GM04504 (cell line): ENCODE results near the gene SH3D19.
"Not testable (repeated sequence)": the region's sequence is repeated elsewhere in the genome, so short reads cannot be mapped to it uniquely, and the experiment has no call there.

Experiments used
- DNase-seq: peaks from one replicate; pipeline ENCODE4 v3.0.0-alpha.2; 2012; ENCODE audit warnings: low read depth

The SH3D19 gene

DNA sequence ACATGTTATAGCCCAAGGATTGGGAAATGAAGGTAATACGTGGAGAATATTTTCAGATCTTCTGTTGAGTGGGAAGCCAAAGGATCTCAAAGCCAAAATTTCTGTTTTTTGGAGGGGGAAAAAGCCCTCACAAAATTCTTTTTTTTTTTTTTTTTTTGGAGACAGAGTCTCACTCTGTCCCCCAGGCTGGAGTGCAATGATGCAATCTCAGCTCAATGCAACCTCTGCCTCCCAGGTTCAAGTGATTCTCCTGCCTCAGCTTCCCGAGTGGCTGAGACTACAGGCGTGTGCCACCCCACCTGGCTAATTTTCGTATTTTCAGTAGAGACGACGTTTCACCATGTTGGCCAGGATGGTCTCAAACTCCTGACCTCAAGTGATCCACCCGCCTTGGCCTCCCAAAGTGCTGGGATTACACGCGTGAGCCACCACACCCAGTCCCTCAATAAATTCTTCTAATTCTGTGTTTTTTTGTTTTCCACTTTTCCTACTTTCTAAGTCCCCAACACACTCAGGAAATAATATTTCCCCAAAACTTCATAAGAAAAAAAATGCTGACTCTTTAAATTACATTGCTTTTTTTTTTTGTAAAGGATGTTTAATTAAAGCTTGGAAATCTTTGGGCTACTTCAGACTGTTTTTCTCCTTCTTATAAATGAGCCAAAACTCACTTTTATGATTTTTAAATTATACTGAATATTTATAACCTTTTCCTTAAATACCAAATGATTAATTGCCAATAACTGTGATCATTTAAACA lies 174.4 kb downstream of the SH3D19 start:
- no peak for DNase-seq

DNA sequence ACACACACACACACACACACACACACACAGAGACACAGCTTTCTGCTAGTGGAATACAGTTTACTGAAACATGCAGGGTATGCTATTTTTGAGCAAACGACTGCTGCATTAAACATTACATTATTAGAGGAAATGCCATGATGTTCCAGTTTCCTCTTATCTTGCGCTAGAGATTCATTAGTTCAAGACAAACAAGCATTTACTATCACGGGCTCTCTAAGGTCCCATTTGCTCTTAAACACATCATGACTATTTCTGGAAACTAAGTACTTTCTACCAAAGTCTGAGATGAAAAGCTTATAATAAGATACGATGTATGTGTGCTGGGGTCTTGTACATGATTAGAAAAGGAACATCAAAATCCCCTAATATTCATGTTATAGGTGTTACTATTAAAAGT lies 177.1 kb downstream of the SH3D19 start:
- no peak for DNase-seq

DNA sequence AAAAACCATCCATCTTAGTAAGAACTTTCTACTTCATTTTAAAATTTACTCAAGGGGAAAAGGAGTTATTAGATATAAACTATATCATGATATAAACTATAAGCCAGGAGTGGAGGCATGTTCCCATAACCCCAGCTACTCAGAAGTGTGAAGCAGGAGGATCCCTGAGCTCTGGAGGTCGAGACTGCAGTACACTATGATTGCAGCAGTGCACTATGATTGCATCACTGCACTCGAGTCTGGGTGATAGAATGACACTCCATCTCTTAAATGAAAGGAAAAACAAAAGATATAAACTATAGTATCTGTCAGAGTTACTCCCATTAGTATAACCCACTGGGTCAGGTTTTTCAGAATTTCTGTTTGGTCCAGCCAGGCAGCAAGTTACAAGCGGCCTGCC lies 178.4 kb downstream of the SH3D19 start:
- DNase-seq, result no peak

GRCh38 chr4:151144329-151145072 lies 180.9 kb downstream of the SH3D19 start:
- no peak for DNase-seq

GRCh38 chr4:151143811-151144210 lies 181.6 kb downstream of the SH3D19 start:
- DNase-seq, result no peak

DNA sequence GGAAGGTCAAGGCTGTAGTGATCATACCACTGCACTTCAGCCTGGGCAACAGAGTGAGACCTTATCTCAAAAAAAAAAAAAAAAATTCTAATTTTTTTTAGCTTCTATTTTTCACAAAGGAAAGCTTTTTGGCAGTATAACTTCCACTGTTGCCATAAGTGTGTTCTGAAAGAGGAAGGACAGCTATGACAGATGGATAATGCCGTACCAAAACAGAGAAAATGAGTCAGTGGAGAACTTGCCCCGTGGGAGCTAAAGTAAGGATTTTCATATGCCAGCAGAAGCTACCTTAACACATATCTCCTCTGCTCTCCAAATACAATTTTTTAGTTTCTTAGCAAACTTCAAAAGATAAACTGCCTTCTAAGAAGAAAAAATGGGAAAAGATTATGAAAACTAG lies 182.2 kb downstream of the SH3D19 start:
- no peak for DNase-seq

- DNase-seq, result no peak
Measured at GRCh38 chr4:151142758-151143157, 182.6 kb downstream of the SH3D19 start.

- no peak for DNase-seq
Measured at GRCh38 chr4:151139814-151140213, 185.6 kb downstream of the SH3D19 start.

GRCh38 chr4:151136048-151136447 lies 189.4 kb downstream of the SH3D19 start:
- DNase-seq, result not testable (repeated sequence)

DNA sequence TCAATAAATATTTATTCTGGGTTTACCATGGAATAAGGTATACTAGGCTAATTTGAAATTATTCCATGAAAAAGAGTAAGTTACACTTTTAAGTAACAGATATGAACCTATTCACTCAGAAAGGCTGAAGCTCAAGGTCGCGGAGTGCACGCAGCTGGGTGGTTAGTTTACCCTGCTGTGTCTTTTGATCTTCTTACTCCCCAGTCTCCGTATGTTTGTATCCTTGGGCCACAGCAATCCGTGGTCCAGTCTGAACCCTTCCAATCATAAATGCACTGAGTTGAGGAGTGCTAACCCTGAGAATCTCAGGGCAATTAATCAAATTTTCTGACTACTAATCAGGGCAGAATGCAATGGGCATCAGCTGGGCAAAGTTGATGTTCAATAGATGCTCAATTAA lies 192.1 kb downstream of the SH3D19 start:
- no peak for DNase-seq

GRCh38 chr4:151129796-151130195 lies 195.6 kb downstream of the SH3D19 start:
- no peak for DNase-seq

DNA sequence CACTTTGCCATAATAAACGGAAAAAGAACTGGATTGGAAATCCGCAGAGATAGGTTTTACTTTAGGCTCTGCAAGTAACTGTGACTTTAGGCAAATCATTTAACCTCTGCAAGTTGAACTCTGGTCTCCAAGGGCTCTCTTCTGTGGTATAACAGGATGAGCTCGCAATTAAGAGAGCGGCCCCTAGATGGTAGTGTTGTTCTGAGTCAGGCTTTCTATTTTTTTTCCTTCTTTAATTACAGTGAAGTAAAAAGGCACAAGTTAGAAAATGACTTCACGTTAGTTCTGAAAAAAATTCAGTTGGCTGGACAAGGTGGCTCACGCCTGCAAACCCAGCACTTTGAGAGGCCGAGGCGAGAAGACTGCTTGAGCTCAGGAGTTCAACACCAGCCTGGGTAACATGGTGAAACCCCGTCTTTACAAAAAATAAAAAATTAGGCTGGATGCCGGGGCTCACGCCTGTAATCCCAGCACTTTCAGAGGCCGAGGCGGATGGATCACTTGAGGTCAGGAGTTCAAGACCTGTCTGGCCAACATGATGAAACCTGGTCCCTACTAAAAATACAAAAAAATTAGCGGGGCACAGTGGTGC lies 207.9 kb downstream of the SH3D19 start:
- DNase-seq, result peak; percentile 39

- no peak for DNase-seq
Measured at GRCh38 chr4:151114986-151115385, 210.4 kb downstream of the SH3D19 start.

DNA sequence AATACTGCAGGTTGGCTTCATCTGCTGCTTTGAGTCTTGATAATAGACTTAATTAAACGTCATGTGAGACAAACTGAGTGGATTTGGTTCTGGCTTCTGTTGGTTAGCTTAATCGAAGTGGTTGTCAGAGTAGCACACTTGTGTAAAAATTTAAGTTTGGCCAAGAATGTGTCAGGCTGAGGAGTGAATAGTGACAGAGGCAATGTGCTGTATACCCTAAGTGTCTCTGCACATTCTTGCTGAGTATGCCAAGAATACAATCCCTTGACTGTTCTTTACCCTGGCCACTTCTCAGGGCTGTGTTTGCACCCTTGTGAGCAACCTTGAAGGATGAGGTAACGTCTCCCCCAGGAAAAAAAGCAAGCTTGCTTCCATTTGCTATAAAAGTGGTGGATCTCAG lies 211.1 kb downstream of the SH3D19 start:
- no peak for DNase-seq

GRCh38 chr4:151110236-151110635 lies 215.2 kb downstream of the SH3D19 start:
- no peak for DNase-seq

- DNase-seq, result no peak
Measured at GRCh38 chr4:151107063-151107462, 218.3 kb downstream of the SH3D19 start.

- no peak for DNase-seq
Measured at GRCh38 chr4:151105454-151106032, 219.9 kb downstream of the SH3D19 start.

- DNase-seq, result no peak
Measured at GRCh38 chr4:151104621-151105020, 220.8 kb downstream of the SH3D19 start.

GRCh38 chr4:151103758-151104157 lies 221.6 kb downstream of the SH3D19 start:
- no peak for DNase-seq

- no peak for DNase-seq
Measured at GRCh38 chr4:151100531-151100930, 224.9 kb downstream of the SH3D19 start.

DNA sequence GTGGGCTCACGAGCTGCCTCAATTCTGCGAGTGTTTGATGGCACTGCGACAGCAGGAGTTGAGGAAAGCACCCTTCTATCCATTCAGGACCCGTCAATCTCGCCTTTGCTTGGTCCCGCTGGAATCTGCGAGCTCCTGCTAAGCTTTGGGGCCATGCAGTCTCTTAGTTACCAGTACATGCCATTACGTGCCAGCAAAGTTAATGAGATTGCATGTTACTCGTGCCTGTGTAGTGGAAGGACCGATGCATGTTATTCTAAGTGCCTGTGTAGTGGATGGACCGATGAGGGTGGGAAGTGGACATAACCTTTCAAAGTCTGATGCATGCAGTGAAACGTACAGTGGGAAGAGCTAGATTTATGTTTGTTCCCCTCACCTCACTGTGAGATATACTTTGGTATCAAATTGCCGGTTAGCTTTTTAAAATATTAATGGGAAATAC lies 225.4 kb downstream of the SH3D19 start:
- peak; percentile 19 for DNase-seq

GRCh38 chr4:151099229-151099975 lies 226.0 kb downstream of the SH3D19 start, which contains the start of gene RPS3A:
RPS3A (plus strand) TSS chr4:151099628; CDS start chr4:151099653, 25 bp downstream.
- DNase-seq, result peak; percentile 92
